Body of pancreas (tissue), 4 donors: Measurements from ENCODE around the gene ENO4. TPM values are rescaled to one million over a fixed set of nuclear protein-coding genes. Genes with fewer than 3 reads are reported as not detected.

Experiments used
- ATAC-seq: fragments of 150-250 bp; one replicate; pipeline ENCODE4 v1.9.1; 2016
- DNase-seq, 4 donors: peaks; one replicate each; pipeline ENCODE4 v3.0.0-alpha.2; 2019
- H3K27ac ChIP-seq, 4 donors: fragments of 200-600 bp; sonication (generic); 1 replicate in 3 of 4; 2 replicates in 1 of 4; pipeline versions ENCODE4 v1.5.1 to v1.6.1; 2016 to 2019; ENCODE audit warnings: mild to moderate bottlenecking in 1 of 4, mixed read lengths in 1 of 4, moderate library complexity in 1 of 4
- H3K27me3 ChIP-seq, 2 donors: fragments of 200-600 bp; sonication (generic); one replicate each; pipeline ENCODE4 v1.6.0; 2016; ENCODE audit warnings: mild to moderate bottlenecking in 1 of 2
- H3K36me3 ChIP-seq, 2 donors: fragments of 200-600 bp; sonication (generic); replicated peaks in 1 of 2; 2 replicates each; pipeline ENCODE4 v1.5.1; 2016; ENCODE audit warnings: low read depth in 2 of 2; ENCODE audit not compliant: insufficient read depth in 1 of 2
- H3K4me1 ChIP-seq: fragments of 200-600 bp; sonication (generic); one replicate; pipeline ENCODE4 v1.6.0; 2016
- H3K4me3 ChIP-seq, 2 donors: fragments of 200-600 bp; sonication (generic); 1 replicate in 1 of 2; 2 replicates in 1 of 2; pipeline ENCODE4 v1.5.1; 2016 to 2019
- H3K9me3 ChIP-seq, 3 donors: fragments of 200-600 bp; sonication (generic); 1 replicate in 2 of 3; 2 replicates in 1 of 3; pipeline ENCODE4 v1.5.1; 2016
- POLR2A ChIP-seq, 3 donors: fragments of 450-650 bp; IDR thresholded peaks; one replicate each; pipeline ENCODE4 v1.6.1; 2016; ENCODE audit warnings: antibody characterized with exemption in 3 of 3, mild to moderate bottlenecking in 2 of 3
- WGBS, 2 donors: methylation state at CpG; one replicate each; pipeline ENCODE4 v1.1.5; 2017; 5-methylcytosine and 5-hydroxymethylcytosine counted together
- intact Hi-C: fragments of 100-400 bp; cut with DNase I; formaldehyde crosslinking; loops from one replicate; pipeline ENCODE4 v1.15.1; 2023
- total RNA-seq, 2 donors: library from RNA; depleted of rRNA; stranded (reverse); fragments of >200 nt; gene quantifications; one replicate each; pipeline ENCODE4 v1.1.0, GENCODE V29; 2016
- TF ChIP-seq, protein P1 (sequence below), 7 experiments: fragments of 450-650 bp in 4 of 7; fragments of 200-600 bp in 3 of 7; sonication (generic) in 3 of 7; IDR thresholded peaks; one replicate each; pipeline ENCODE4 v1.5.1; 2016 to 2019; ENCODE audit warnings: antibody characterized with exemption in 7 of 7

ENO4 gene
- total RNA-seq, 2 donors from 2014 or later: 1.0 TPM; not detected in 1

DNA sequence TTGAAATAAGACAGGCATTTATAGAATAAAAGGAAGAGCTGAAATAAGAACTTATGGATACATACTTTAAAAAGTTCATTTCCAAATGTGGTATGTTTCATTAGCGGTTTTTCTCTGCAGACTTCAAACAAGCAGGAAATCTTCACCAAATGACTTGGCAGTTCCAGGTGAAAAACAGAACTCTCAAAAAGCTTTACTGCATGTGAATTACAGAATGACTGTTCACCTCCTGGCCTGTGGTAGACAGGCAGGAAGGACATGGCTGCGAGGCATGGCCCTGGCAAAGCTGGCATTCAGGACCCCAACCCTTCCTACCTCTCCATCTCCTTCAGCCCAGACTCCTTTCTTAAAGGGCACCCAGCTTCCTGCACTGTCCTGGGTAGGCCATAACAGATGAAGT, 21.2 kb upstream of the ENO4 start:
- intact Hi-C loops: no loop called here
- DNase-seq (no peak), ATAC-seq (no peak)
- Histone ChIP-seq H3K36me3 (no peaks in the 10 kb centered on the region), H3K9me3 (no peaks in the 10 kb centered on the region), H3K4me1 (no peaks in the 10 kb centered on the region), H3K27ac (no peak overlapping the region), H3K4me3 (no peak overlapping the region), H3K27me3 (no peaks in the 10 kb centered on the region)
- TF ChIP-seq POLR2A (IDR thresholded peaks at IDR 0.05): no peak
- TF ChIP-seq, protein P1, sequence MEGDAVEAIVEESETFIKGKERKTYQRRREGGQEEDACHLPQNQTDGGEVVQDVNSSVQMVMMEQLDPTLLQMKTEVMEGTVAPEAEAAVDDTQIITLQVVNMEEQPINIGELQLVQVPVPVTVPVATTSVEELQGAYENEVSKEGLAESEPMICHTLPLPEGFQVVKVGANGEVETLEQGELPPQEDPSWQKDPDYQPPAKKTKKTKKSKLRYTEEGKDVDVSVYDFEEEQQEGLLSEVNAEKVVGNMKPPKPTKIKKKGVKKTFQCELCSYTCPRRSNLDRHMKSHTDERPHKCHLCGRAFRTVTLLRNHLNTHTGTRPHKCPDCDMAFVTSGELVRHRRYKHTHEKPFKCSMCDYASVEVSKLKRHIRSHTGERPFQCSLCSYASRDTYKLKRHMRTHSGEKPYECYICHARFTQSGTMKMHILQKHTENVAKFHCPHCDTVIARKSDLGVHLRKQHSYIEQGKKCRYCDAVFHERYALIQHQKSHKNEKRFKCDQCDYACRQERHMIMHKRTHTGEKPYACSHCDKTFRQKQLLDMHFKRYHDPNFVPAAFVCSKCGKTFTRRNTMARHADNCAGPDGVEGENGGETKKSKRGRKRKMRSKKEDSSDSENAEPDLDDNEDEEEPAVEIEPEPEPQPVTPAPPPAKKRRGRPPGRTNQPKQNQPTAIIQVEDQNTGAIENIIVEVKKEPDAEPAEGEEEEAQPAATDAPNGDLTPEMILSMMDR (IDR thresholded peaks at IDR 0.05): no peak
- WGBS, 2 donors: 77 to 90% methylated on average over 2 of the region's 2 CpGs

- H3K4me3 ChIP-seq: no peak overlapping the region
- no peaks in the 10 kb centered on the region for H3K9me3 ChIP-seq
- no peaks in the 10 kb centered on the region for H3K27me3 ChIP-seq
- ATAC-seq (no peak), DNase-seq (no peak)
- WGBS, 2 donors: 90% methylated on average over 9 of the region's 9 CpGs
- TF ChIP-seq, protein P1 (IDR thresholded peaks at IDR 0.05): no peak
- H3K4me1 ChIP-seq: no peaks in the 10 kb centered on the region
- no peak overlapping the region for H3K27ac ChIP-seq
- H3K36me3 ChIP-seq: no peaks in the 10 kb centered on the region
- intact Hi-C loops: no loop called here
Observed at GRCh38 chr10:116829711-116830110, 19.6 kb upstream of the ENO4 start.

- Histone ChIP-seq H3K4me3 (no peak overlapping the region), H3K27ac (no peak overlapping the region), H3K27me3 (no peaks in the 10 kb centered on the region), H3K4me1 (no peaks in the 10 kb centered on the region), H3K9me3 (no peaks in the 10 kb centered on the region), H3K36me3 (no peaks in the 10 kb centered on the region)
- 87 to 97% methylated on average over 4 of the region's 4 CpGs for WGBS, 2 donors
- DNase-seq (no peak), ATAC-seq (no peak)
- intact Hi-C loops: no loop called here
- TF ChIP-seq POLR2A (IDR thresholded peaks at IDR 0.05): no peak
- TF ChIP-seq, protein P1 (IDR thresholded peaks at IDR 0.05): no peak
Observed at GRCh38 chr10:116831086-116831485, 18.2 kb upstream of the ENO4 start.

DNA sequence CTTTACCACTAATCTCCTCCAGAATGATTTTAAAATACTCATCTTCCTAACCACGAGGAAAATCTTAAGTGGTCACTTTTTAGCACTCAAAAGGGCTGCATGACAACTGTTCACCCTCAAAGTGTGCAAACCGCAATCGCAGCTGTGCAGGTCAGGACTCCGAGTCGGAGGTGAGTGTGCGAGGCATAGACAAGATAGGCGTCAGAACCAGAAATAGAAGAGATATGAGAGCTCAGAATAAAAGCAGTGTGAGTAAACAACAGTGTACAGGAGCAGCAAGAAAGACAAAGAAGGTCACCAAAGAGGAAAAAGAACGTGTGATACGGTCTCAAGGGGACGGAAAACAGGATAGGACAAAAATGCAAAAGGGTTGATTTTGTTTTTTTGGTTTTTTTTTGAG, 17.5 kb upstream of the ENO4 start:
- Histone ChIP-seq H3K27me3 (no peaks in the 10 kb centered on the region), H3K36me3 (no peaks in the 10 kb centered on the region), H3K4me3 (no peak overlapping the region), H3K9me3 (no peaks in the 10 kb centered on the region), H3K27ac (no peak overlapping the region), H3K4me1 (no peaks in the 10 kb centered on the region)
- DNase-seq (no peak), ATAC-seq (no peak)
- WGBS, 2 donors: 79 to 85% methylated on average over 10 of the region's 10 CpGs
- TF ChIP-seq, protein P1 (IDR thresholded peaks at IDR 0.05): no peak
- TF ChIP-seq POLR2A (IDR thresholded peaks at IDR 0.05): no peak
- intact Hi-C loops: no loop called here
